ENCODE data around the gene EIF4EBP3. TPM values are rescaled to one million over a fixed set of nuclear protein-coding genes. Genes with fewer than 3 reads are reported as not detected.
A peak's percentile ranks its signal among the peaks of the same experiment; 100 is the strongest.

Gene EIF4EBP3
- total and polyA plus RNA-seq, 2 donors (not counting 3 experiments of a cell fraction or from before 2014, with no cell fraction given), result 3.7 to 7.6 TPM

DNA sequence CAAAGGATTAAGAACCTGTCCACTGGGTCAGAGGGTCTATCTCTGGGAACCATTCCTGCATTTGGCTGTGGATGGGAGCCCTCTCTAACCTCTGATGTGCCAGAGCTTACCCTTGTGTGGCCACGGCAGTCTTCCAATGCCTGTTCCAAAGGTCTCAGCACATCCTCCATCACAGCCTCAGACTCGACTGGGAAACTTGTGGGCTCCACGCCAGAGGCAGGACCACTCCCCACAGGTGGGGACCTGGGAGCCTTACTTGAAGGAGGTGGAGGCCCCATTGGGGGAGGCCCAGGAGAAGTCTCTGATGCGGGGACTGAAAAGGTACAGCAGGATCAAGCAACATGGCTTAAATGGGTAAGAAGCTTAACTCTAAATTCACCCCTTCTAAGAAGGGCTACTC is 4.4 kb downstream of the EIF4EBP3 start:
- no peak for FAIRE-seq
- CTCF ChIA-PET, result no interaction called here

DNA sequence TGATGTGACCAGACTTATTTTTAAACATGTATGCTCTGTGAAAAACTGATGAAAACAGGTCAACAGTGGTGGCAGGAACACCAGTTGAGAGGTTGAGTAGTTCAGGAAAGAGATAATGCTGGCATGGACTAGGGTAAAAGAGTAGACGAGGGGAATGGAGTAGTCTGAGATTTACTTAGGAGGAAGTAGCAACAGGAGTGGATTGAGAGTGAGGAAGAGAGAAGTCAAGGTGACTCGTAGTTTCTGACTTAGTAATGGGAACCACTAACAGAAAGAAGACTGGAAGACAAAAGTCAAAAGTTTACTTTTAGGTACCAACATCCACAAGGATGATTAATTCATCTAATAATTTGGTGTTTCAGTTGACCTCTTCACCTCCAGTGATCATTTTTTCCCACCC is 6.2 kb downstream of the EIF4EBP3 start:
- TF ChIP-seq FOS (IDR thresholded peaks at IDR 0.05; ENCODE audit: borderline replicate concordance, insufficient read depth, low read length), result peak; percentile 9
- no peak for TF ChIP-seq GATA2 (IDR thresholded peaks at IDR 0.05; ENCODE audit: insufficient read depth, insufficient read length, low read depth, low read length)
- DNase-seq (ENCODE audit: low read depth, low spot score) (peak; percentile 25), FAIRE-seq (no peak)
- H4K20me1 ChIP-seq (replicated peaks; ENCODE audit: control insufficient read depth, extremely low read depth, insufficient read depth, low read length), result no peaks in the 10 kb centered on the region
- no peak overlapping the region for H3K9ac ChIP-seq (replicated peaks; ENCODE audit: extremely low read depth, insufficient read depth, low read length)
- H3K36me3 ChIP-seq (ENCODE audit: control insufficient read depth in 2 of 2, extremely low read depth in 1 of 2, insufficient read depth in 2 of 2, low read length in 2 of 2), result peaks cover 10 to 11% of the 10 kb centered on the region in 2 experiments
- H3K9me3 ChIP-seq (replicated peaks; ENCODE audit: control insufficient read depth, insufficient read depth, low read length), result no peaks in the 10 kb centered on the region
- dilution Hi-C loops (cut with MboI; ENCODE audit: extremely low pct_ligation_motif_present, low sequenced_read_pairs), result no loop called here
- BruUV-seq (replicated peaks), result no TSS peak
- intact Hi-C loops (cut with micrococcal nuclease), result no loop called here
- H3K4me3 ChIP-seq (replicated peaks in 1 of 3; ENCODE audit: insufficient read depth in 1 of 3, low read depth in 1 of 3, low read length in 3 of 3), result no peak overlapping the region
- H3K4me2 ChIP-seq (ENCODE audit: insufficient read depth, low read length), result no peak overlapping the region
- H3K79me2 ChIP-seq (ENCODE audit: control insufficient read depth, insufficient read depth, low read length), result peaks cover 37% of the 10 kb centered on the region
- no peaks in the 10 kb centered on the region for H3K9me1 ChIP-seq (replicated peaks; ENCODE audit: control insufficient read depth, extremely low read depth, insufficient read depth, low read length)
- ChIA-PET POLR2A (no interaction called here), CTCF (interaction anchor here (1.4 kb wide), 1 partner anchor 94 kb away, joined by 6 read pairs; the partner anchor contains the start of genes IK and NDUFA2)
- H3K27ac ChIP-seq (ENCODE audit: insufficient read depth, low read depth, low read length), result no peak overlapping the region
- H3K27me3 ChIP-seq (ENCODE audit: control insufficient read depth in 2 of 2, insufficient read depth in 2 of 2, low read length in 2 of 2), result no peaks in the 10 kb centered on the region
- no peak overlapping the region for H2AFZ ChIP-seq (ENCODE audit: low read depth, low read length)
- peaks cover 26% of the 10 kb centered on the region for H3K4me1 ChIP-seq (ENCODE audit: control insufficient read depth, extremely low read depth, insufficient read depth, low read length)

More for the DNA sequence above, 4.4 kb downstream of the EIF4EBP3 start:
- peaks cover 34% of the 10 kb centered on the region for H3K79me2 ChIP-seq (ENCODE audit: control insufficient read depth, insufficient read depth, low read length)
- H3K27ac ChIP-seq (ENCODE audit: insufficient read depth, low read depth, low read length), result no peak overlapping the region
- no TSS peak for BruUV-seq (replicated peaks)
- peaks cover 10 to 11% of the 10 kb centered on the region in 2 experiments for H3K36me3 ChIP-seq (ENCODE audit: control insufficient read depth in 2 of 2, extremely low read depth in 1 of 2, insufficient read depth in 2 of 2, low read length in 2 of 2)
- dilution Hi-C loops (cut with MboI; ENCODE audit: extremely low pct_ligation_motif_present, low sequenced_read_pairs) (no loop called here), intact Hi-C loops (cut with micrococcal nuclease) (no loop called here)
- DNase-seq (ENCODE audit: low read depth, low spot score), result no peak
- no peak overlapping the region for H3K4me2 ChIP-seq (ENCODE audit: insufficient read depth, low read length)
- peaks cover 33% of the 10 kb centered on the region for H3K4me1 ChIP-seq (ENCODE audit: control insufficient read depth, extremely low read depth, insufficient read depth, low read length)
- no peak for TF ChIP-seq FOS (IDR thresholded peaks at IDR 0.05; ENCODE audit: borderline replicate concordance, insufficient read depth, low read length)
- TF ChIP-seq, protein P1, sequence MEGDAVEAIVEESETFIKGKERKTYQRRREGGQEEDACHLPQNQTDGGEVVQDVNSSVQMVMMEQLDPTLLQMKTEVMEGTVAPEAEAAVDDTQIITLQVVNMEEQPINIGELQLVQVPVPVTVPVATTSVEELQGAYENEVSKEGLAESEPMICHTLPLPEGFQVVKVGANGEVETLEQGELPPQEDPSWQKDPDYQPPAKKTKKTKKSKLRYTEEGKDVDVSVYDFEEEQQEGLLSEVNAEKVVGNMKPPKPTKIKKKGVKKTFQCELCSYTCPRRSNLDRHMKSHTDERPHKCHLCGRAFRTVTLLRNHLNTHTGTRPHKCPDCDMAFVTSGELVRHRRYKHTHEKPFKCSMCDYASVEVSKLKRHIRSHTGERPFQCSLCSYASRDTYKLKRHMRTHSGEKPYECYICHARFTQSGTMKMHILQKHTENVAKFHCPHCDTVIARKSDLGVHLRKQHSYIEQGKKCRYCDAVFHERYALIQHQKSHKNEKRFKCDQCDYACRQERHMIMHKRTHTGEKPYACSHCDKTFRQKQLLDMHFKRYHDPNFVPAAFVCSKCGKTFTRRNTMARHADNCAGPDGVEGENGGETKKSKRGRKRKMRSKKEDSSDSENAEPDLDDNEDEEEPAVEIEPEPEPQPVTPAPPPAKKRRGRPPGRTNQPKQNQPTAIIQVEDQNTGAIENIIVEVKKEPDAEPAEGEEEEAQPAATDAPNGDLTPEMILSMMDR (IDR thresholded peaks at IDR 0.05; ENCODE audit: extremely low read depth in 1 of 2, insufficient read depth in 1 of 2, low read depth in 1 of 2, low read length in 2 of 2), result no peak
- no peak for TF ChIP-seq JUN (IDR thresholded peaks at IDR 0.05; ENCODE audit: borderline replicate concordance, insufficient read depth, insufficient read length, low read depth)
- no peak for TF ChIP-seq EZH2 (IDR thresholded peaks at IDR 0.05; ENCODE audit: borderline replicate concordance, low read depth, low read length, severe bottlenecking)
- no peak for TF ChIP-seq MYC (IDR thresholded peaks at IDR 0.05; ENCODE audit: low read depth, low read length)
- no peak for TF ChIP-seq POLR2AphosphoS5 (IDR thresholded peaks at IDR 0.05; ENCODE audit: insufficient read depth, low read depth, low read length)
- H3K27me3 ChIP-seq (ENCODE audit: control insufficient read depth in 2 of 2, insufficient read depth in 2 of 2, low read length in 2 of 2), result no peaks in the 10 kb centered on the region
- no peak overlapping the region for H3K4me3 ChIP-seq (replicated peaks in 1 of 3; ENCODE audit: insufficient read depth in 1 of 3, low read depth in 1 of 3, low read length in 3 of 3)
- no peaks in the 10 kb centered on the region for H3K9me1 ChIP-seq (replicated peaks; ENCODE audit: control insufficient read depth, extremely low read depth, insufficient read depth, low read length)
- H2AFZ ChIP-seq (ENCODE audit: low read depth, low read length), result no peak overlapping the region
- H4K20me1 ChIP-seq (replicated peaks; ENCODE audit: control insufficient read depth, extremely low read depth, insufficient read depth, low read length), result no peaks in the 10 kb centered on the region
- no peak overlapping the region for H3K9ac ChIP-seq (replicated peaks; ENCODE audit: extremely low read depth, insufficient read depth, low read length)
- H3K9me3 ChIP-seq (replicated peaks; ENCODE audit: control insufficient read depth, insufficient read depth, low read length), result no peaks in the 10 kb centered on the region
- POLR2A ChIA-PET, result no interaction called here

Data from endothelial cell of umbilical vein (primary cell).